Activated T-cell treated with anti-CD3 and anti-CD28 coated beads for 24 hours (primary cell): ENCODE data around the gene EFR3B.
"Not testable (repeated sequence)": the region's sequence is repeated elsewhere in the genome, so short reads cannot be mapped to it uniquely, and the experiment has no call there.

ENCODE experiments used
- DNase-seq: peaks from one replicate; pipeline ENCODE4 v3.0.0-alpha.2; 2020; ENCODE audit warnings: low read depth

EFR3B gene

GRCh38 chr2:25150993-25151392, 109.1 kb downstream of the EFR3B start:
- not testable (repeated sequence) for DNase-seq

DNA sequence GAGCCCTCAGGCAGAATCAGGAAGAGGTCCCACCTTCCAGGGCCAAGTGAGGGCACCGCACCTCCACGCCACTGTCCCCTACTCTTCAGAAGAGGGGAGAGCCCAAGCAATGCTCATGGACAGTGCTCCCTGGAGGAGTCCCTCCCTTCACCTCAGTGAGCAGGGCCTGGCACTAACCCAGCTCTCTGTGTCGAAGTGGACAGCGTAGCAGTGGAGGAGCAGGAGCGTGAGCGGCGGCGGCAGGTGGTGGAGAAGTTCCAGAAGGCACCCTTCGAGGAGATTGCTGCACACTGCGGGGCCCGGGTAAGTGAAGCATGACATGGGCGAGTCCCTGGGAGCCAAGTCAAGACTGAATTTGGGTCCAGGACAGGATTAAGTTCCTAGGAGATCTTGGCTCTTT, 109.8 kb downstream of the EFR3B start:
- no peak for DNase-seq

DNA sequence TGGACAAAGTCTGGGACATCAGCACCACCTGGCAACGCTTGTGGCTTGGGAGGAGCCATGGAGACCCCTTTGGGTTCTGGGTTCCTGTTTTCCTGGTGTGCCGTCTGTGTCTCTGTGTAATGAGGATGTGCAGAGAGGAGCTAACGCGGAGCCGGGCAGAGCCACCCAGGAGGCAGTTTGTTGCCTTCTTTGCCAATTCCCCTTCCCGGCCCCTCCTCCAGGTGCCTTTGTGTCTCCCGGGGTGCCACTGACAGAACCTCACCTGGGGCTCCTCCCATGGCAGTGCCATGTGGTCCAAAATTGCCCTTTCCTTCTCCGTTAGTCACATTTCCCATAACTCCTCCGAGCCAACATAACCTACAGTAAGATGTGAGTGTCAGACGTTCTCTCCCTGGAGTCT, 113.5 kb downstream of the EFR3B start:
- no peak for DNase-seq

DNA sequence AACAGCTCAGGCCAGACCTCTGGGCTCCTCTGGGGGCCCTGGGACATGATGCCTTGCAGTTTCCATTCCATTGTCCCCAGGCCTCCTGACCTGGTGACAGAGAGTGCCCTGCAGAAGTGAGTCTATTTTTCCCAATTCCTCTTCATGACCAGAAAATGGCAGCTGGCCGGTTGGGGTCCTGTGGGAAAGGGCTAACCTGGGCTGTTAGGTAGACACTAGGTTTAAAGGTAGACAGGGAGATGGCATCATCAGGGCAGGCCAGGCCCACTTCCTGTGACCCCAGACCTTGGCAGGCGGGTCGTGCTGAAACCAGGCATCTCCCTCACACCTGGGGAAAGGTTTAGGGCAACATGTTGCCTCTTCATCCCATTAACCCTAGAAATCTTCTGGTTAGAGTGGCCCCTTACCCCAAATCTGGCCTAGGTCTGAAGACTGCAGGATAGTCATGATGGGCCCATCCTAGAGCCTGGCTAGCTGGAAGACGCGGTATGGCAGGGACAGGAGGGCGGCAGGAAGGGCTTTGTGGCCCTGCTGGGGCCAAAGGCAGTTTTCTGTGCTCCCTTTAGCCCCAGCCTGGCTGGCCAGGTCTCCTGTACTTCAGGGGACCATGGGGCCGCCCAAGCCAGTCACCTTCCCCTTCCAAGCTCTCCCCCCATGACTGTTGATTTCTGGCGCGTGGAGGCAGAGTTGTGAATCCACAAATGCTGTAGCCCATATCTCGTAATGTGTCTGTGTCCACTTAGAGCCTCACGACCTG, 116.4 kb downstream of the EFR3B start:
- no peak for DNase-seq

DNA sequence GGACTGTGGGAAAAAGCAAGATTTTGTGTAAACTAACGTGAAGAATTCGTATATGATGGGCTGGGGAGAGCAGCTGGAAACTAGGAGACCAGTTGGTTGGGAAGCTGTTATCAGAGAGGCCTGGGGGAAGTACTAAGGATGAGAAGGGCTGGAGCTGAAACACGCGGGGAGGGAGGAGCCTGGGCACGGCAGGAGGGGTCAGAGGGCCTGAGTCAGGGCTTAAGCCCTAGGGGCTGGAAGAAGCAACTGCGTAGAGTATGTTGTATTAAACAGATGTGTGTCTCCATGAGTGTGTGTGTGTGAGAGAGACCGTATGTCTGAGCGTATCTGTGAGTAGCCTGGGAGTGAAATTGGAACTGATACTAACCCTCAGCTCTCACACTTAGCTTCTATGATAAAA, 118.1 kb downstream of the EFR3B start:
- DNase-seq: no peak

DNA sequence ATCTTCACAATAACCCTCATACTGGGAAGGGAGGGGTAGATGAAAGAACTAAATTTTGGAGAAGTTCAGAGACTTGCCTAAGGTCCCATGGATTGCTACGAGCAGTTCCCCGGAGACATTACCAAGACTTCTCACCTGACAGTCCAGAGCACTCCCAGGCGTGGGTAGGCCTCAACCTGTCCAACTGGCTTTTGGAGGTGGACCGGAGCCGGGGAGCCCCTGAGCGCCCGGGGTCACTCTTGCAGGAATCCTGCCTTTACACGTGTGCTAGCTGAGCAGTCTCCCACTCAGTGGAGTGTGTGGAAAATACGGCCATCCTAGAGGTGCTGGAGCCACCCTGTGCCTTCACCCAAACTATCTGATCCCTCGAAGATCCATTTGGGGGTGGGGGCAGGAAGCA, 118.5 kb downstream of the EFR3B start:
- no peak for DNase-seq

DNA sequence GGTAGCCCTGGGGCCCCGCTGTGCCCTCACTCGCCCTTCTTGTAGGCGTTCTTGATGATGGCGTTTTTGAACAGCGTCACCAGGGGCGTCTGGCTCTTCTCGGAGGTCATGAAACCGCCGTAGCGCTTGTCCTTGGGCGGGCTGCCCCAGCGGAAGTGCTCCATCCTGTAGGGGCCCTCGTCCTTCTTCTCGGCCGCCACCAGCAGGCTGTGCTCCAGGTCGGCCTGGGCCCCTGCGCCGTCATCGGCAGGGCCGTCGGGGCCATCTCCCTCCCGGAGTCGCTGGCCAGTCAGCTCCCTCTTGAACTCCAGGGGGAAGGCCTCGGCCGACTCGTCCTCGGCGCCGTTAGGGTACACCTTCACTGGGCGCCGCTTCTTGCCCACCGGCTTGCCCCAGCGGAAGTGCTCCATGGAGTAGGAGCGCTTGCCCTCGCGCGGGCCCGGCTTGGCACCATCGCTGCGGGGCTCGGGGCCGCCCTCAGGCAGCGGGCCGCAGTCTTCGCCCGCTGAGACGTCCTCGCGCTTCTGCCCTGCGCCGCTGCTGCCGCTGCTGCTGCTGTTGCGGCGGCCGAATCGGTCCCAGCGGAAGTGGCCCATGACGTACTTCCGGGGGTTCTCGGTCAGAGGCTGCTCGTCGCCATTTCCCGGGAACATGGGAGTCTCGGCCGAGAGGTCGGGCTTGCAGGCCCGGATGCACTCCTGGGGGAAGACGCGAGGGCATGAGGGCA, 119.3 kb downstream of the EFR3B start:
- DNase-seq: peak; percentile 61

DNA sequence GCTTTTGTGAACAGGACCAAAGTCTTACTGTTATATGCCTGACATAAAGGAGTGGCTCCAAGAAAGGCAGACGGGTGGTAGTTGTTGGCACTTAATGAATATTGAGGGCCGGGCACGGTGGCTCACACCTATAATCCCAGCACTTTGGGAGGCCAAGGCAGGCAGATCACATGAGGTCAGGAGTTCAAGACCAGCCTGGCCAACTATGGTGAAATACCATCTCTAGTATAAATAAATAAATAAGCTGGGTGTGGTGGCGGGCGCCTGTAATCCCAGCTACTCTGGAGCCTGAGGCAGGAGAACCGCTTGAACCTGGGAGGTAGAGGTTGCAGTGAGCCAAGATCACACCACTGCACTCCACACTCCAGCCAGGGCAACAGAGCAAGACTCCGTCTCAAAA, 120.2 kb downstream of the EFR3B start:
- not testable (repeated sequence) for DNase-seq

GRCh38 chr2:25164561-25164960, 122.7 kb downstream of the EFR3B start:
- DNase-seq: no peak

DNA sequence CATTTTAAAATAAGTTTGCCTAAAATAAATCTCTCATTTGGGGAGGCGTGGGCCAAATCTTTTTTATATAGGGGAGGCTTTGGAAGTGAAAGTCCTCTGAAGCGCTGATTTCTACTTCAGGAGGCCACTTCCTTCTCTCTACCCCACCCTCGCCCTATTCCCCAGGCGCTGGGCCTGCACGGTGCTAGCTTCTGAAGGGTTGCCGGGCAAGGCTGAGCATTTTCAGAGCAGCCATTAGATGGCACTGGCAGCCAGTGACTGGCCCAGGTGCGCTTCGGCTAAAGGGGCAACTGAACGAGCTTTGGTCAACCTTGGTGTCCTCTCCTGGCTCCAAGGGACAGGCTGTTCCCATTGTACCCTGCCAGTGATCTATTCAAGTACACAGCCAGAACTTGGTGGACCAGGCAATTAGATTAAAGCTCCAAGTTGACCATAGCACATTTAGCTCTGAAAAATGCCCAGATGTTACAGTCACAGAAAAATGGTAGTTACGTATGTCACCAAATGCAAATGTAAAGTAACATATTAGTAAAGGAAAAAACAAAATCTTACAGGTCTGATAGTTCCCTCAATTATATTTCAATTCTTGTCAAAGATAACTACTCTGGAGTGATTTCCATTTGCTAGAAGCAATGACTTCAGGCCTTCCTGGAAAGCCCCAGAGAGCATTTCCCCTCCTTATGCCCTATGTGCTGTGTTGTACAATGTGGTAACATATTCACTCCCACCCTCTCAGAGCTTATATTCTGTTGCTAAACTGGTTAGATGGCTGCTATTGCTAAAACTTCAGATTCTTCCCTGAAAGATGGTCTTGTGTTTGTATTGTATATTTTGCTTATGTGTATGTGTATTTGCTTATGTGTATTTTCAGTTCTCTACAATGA, 124.4 kb downstream of the EFR3B start:
- DNase-seq: peak; percentile 14

DNA sequence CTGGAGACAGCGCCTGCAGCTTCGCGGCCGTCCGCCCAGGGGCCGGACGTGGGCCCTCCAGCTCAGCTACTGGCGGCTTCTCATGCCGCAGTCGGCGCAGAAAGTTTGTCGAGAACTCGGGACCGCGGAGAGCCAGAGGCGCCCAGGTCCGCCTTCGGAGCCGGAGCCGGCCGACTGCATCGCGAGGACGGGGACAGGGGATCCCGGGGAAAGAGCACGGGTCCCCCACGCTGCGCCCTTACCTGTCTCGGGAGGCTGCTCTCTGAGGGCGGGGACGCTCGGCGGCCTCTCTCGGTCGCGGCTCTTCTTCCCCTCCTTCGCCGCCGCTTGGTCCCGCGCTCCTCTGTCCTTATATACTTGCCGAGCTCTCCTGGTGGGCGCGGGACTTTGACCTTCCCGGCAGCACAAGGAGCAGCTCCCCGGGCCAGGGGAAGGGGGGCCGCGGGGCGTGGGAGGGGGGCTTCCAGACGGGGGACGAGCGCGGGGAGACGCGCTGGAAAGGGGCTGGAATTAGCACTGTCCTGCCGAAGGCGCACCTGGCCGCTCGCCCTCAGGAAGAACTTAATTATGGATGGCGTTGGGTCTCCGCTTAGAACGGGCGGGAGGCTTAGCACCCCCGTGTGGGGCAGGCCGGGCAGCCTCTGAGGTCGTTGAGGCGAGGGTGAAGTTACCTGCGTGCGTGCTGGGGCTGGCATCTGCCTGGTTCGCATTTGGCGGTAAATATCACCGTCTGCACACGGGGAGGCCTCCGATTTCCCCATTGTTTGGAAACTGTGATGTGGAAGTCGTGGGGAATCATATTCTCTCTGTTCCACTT, 126.6 kb downstream of the EFR3B start, which contains the start of gene POMC:
POMC (minus strand) TSS at position 325 of the 817 bp plus-strand sequence. CDS start 3,808 bp downstream, outside the sequence.
- peak; percentile 7 for DNase-seq

DNA sequence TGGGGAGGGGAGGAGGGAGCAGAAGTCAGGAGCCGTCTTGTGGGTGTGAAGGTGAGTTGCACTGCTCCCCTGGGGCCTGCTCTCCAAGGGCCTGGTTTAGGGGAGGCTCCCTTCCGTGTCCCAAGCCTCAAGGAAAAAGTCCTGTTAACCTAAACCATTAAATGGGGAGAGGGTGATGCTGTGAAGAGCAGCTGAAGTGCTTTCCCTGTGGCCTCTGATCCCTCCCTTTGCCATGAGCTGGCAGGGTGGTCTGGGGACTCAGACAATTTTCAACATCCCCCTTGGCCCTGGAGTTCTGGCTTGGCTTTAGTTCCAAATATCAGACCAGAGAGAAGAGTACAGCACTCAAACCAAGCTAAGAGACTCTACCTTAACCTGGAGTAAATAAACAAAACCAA, 127.2 kb downstream of the EFR3B start:
- no peak for DNase-seq

DNA sequence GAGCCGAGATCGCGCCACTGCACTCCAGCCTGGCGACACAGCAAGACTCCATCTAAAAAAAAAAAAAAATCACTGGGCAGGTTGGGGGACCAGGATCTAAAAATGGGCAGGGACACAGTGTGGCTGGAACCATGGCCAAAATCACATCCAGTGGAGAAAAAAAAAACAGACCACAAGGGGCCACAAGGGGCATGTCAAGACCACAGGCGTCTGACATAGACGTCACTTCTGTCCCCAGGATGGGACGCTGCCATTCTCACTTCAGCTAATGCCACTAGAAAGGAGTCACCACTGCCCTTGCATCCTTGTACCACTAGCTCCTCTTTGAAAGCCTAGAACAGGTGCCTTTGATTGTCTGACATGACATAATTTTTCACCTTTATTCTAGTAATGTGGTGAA, 129.0 kb downstream of the EFR3B start:
- DNase-seq: no peak

- no peak for DNase-seq
Measured at GRCh38 chr2:25173719-25174118, 131.8 kb downstream of the EFR3B start.

- DNase-seq: no peak
Measured at GRCh38 chr2:25174192-25174861, 132.5 kb downstream of the EFR3B start.

- no peak for DNase-seq
Measured at GRCh38 chr2:25176138-25176537, 134.3 kb downstream of the EFR3B start.

DNA sequence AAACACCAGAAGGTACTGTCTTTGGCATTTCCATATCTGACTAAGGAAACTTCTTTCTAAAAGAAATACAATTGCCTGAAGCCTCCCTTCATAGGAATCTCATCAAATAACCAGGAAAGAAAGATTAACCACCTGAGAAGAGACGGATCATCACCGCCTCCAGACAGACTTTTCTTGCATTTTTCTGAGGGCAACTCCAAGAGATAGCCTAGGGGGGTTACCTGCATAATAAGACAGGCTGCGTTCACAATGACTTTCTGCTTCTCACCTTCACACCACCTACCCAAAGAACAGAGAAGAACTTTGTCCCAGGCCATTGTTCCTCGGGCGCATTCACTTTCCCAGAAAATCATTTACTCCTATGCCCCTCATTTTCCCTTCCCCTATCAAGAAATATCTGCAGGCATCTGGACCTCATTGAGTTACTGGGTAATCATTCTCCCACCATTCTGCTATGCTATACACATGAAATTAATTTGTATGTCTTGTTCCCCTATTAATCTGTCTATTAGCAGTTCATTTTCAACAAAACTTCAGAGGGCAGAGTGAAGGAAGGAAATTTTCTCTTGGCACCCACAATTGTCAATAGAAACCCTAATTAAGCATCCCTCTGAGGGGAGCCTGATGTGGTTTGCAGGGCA, 134.8 kb downstream of the EFR3B start:
- DNase-seq: no peak

- DNase-seq: no peak
Measured at GRCh38 chr2:25177211-25177611, 135.3 kb downstream of the EFR3B start.

DNA sequence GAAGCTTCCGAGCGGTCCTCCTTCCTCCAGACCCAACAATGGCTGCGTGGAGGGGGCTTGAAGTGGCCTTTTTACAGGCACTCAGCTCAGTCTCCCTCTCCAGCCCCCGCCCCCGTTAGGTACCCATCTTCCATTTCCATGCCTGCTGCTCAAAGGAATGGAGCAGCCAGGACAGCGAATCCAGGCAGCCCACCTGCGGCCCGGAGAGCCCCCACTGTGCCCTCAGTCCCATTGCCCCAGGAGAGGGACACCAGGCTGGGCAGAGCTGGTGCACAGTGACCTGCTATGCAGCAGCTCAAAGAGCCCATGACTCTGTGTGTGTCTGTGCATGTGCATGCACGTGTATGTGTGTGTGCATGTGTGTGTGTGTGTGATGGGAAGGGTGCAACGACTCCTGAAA, 137.1 kb downstream of the EFR3B start:
- no peak for DNase-seq

DNA sequence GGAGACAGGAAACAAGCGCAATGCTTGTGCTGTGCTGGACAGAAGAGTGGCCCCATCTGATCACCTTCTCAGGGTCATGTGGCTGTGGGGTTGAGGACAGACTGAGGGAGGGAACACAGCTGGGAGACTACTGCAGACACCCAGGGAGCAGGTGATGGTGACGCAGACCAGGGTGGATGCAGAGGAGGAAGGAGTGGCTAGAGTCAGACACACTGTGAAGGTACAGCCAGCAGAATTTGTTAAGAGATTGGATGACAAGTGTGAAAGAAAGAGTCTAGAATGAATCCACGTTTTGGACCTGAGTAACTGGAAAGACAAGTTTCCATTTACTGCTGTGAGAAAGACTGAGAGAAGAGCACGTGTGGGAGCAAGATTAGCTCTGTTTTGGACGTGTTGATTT, 142.4 kb downstream of the EFR3B start:
- no peak for DNase-seq
